Erythroblast (primary cell): Measurements from ENCODE around the gene ZNF80.

Source experiments
- DNase-seq, 2 experiments: peaks; one replicate each; lab custom pipeline; 2025; lab: John Stamatoyannopoulos, UW
- GATA1 ChIP-seq: IDR thresholded peaks from 2 replicates; pipeline ENCODE4 v1.6.1; 2011; ENCODE audit warnings: low read depth, mild to moderate bottlenecking, control low read depth, low read length, moderate library complexity
- POLR2A ChIP-seq: IDR thresholded peaks from 2 replicates; pipeline ENCODE4 v1.6.1; 2011; ENCODE audit warnings: mild to moderate bottlenecking, low read length

ZNF80 gene

DNA sequence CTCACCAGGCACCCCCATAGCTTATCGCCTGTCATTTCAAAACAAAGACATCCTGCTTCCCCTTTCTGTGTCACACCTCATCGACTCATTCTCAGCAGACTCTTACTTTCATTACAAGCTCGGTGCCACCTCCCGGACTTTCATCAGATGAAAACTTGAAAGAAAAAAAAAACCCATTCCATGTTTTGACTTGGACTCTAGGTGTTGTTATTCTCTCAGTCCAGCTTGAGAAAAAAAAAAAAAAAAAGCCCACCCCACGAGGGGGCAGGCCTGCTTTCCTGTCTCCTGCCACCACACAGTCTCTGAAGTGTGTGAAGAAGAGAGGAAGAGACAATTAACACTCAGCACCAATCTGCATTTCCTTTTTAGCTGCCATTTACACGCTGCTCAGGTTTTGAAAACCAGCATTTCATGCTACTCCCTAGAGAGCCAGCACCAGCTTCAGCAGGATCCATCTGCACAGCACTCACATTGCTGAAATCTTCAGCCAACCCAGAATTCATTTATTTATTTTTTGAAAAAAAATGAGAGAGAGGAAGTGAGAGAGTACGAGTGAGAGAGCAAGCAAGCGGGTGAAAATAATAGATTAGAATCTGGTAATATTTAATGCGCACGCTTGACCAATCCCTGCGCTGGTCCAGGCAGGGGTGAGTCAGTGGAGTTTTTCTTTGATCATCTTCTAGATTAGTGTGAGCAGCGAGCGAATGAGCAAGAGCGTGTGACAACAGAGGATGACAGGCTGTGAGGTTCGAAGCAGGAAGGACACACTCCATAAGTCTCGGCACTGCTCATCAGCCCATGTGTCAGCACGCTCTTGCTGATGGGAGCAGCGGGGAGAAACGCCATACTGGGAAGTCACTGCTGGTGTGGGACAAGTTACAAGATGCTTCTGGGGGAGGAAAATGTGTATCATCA, 23.5 kb downstream of the ZNF80 start:
- peak in 1 of 2 experiments; percentile 2 for DNase-seq
- TF ChIP-seq GATA1: no peak
- no peak for TF ChIP-seq POLR2A

DNA sequence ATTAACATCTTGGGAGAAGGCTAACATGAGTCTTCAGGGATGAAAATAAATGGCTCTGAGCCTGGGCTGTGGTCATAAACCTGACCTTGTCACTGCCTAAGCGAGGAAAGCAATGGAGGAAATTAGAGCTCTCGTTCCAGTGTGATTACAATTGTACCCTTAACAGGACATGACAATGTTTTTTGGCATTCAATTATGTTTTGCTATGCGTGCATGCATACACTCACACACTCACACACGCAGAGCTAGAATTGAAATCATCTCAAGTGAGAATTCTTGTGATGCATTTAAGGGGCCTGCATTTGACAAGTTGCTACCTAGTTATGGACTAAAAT, 24.1 kb downstream of the ZNF80 start:
- no peak for DNase-seq
- TF ChIP-seq POLR2A: no peak
- no peak for TF ChIP-seq GATA1

DNA sequence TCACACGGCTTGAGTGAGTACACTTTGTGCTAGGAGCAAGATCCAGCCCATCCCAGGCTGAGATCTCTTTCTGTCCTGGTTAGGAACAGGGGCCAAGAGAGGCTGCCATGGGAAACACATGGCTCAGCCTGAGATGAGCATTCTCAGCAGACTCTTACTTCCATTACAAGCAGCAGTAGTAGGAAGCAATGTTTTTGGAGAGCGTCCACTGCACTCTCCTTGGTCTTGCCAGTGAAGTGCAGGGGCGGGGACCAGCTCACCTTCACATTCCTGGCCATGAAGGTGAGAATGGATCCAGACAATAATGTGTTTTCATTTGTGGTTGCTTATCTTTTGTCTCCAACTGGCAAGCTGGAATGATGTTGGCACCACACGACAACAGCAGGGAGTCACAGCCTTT, 24.7 kb downstream of the ZNF80 start:
- no peak for DNase-seq
- TF ChIP-seq POLR2A (no peak), GATA1 (no peak)

DNA sequence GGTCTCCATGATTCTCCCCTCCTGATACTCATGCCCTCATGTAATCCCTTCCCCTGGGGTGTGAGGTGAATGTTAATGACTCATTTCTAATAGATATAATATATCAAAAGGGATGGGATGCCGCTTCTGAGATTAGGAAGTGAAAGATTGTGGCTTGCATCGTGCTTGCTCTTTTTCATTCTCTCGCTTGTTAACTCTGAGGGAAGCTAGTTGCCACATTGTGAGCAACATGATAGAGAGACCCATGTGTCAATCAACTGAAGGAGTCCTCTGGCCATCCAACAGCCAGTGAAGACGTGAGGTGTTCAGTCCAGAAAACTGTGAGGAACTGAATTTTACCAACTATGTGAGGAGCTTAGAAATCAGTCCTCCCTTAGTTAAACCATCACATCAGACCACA, 29.6 kb downstream of the ZNF80 start:
- TF ChIP-seq POLR2A (no peak), GATA1 (no peak)
- DNase-seq: no peak

DNA sequence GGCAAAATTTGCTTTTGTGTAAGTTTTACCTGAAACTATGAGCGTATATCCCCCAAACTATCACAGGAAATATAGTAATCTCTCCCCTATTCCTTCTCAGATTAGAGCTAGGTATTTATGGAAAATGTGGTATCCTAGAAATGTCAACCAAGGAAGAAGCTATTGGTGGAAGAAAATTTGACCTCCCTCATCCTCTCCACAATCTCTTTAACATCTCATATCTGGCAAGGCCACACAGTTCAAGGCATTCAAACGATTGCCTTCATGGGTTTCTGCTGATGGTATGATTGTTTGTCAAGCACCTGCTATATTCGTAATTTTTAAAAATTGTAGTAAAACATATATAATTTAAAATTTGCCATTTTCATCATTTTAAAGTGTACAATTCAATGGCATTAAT, 31.0 kb downstream of the ZNF80 start:
- no peak for TF ChIP-seq GATA1
- TF ChIP-seq POLR2A: no peak
- no peak for DNase-seq

DNA sequence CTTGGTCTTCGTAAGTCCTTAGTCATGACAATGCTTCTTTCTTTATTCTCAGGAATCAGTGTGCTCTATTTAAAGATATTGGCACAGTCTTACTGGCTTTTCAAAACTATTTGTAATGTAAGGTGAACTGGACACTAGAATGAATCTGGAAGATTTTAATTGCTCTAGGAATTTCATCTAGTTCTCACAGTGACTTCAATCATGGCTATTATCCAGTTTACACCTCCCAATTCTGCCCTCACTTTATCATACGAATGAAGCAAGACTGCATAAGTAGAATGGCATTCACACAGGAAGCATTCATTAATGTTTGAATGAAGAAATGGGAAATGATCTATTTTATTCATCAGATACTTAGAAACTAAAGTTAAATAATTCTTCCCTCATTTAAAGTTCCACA, 31.8 kb downstream of the ZNF80 start:
- DNase-seq: no peak
- no peak for TF ChIP-seq POLR2A
- no peak for TF ChIP-seq GATA1

DNA sequence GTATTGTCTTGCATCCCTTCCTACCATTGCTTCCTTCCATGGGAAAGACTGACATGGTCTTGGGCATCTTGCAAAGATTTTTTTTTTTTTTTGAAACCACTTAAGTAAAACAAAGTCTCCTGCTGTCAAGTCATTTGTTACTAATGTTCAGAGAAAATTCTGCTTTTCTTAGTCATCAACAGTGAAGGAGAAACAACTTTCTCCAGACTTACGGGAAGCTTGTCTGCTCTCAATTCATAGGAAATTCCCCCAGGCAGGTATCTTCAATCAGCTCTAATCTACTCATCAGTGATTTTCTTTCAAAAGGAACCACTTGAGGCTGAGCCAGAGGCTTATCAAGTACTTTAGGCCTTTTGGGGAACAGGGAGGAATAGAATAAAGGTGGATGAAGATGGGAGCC, 42.6 kb downstream of the ZNF80 start:
- DNase-seq: no peak
- TF ChIP-seq POLR2A (no peak), GATA1 (no peak)

DNA sequence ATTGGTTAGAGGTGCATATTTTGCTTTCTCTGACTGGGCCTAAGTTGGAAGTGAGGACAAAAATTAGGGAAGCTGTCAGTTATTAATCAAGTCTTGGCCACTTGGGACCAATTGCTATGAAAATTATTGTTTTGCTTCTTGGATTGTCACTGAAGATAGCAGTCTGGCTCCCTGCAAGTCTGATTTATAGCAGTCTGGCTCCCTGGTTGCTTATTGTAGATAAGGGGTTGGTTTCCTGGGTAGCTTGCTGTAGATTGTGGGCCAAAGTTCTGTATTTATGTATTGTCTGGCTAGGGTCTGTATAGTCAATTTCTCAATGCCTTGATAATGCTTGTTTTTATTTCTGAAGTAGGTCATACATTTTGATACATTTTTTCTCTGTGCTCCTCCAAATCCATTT, 45.2 kb downstream of the ZNF80 start:
- TF ChIP-seq POLR2A: no peak
- TF ChIP-seq GATA1: no peak
- DNase-seq: no peak

DNA sequence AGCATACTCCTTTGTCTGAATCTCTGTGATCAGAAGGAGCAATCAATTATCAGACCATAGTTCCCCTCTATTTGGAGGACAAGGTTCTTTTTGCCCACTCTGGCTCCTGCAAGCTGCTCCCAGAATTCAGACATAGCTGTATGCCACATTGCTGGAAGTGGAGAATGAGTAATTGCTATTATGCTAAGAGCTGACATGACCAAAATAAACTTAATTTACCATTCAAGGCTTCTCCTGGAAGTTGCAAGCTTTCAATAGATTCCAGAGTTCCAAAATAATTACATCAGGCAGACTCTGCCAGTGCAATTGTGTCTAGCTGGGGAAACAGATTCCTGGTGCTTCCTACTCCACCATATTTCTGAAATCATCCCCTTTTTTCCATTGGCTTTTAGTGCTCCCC, 50.9 kb downstream of the ZNF80 start:
- no peak for DNase-seq
- TF ChIP-seq POLR2A (no peak), GATA1 (no peak)
